Endothelial cell of umbilical vein (primary cell): Measurements from ENCODE around the gene MICALL1. TPM values are rescaled to one million over a fixed set of nuclear protein-coding genes. Genes with fewer than 3 reads are reported as not detected.

ENCODE experiments used
- BruUV-seq: library from RNA; stranded (reverse); fragments of 400-500 nt; replicated peaks from 2 replicates; lab custom pipeline; 2021; lab: Mats Ljungman, UMichigan
- CTCF ChIA-PET: fragments of 300-600, 350-600 bp; sonication (Branson Sonifier 250); formaldehyde crosslinking; loops from one replicate; lab custom pipeline; 2021; ENCODE audit warnings: antibody characterized with exemption, inconsistent platforms; lab: Charles Lee
- POLR2A ChIA-PET: fragments of 300-600, 350-600 bp; sonication (Branson Sonifier 250); formaldehyde crosslinking; loops from one replicate; lab custom pipeline; 2021; ENCODE audit warnings: antibody characterized with exemption, inconsistent platforms; lab: Charles Lee
- DNase-seq: peaks from one replicate; pipeline ENCODE4 v3.0.0-alpha.2; 2011; ENCODE audit warnings: low read depth, low spot score
- FAIRE-seq: peaks from 2 replicates; lab custom pipeline; 2011; peaks lifted over from hg19 to GRCh38; lab: Jason Lieb, UNC
- H2AFZ ChIP-seq: 2 replicates; pipeline ENCODE4 v1.6.0; 2012; ENCODE audit warnings: low read depth, low read length, control low read depth, inconsistent platforms
- H3K27ac ChIP-seq: 2 replicates; pipeline ENCODE4 v1.5.1; 2011; ENCODE audit warnings: low read depth, mild to moderate bottlenecking, control low read depth, low read length, moderate library complexity; ENCODE audit not compliant: insufficient read depth
- H3K27me3 ChIP-seq, 2 experiments: 2 replicates each; pipeline versions ENCODE4 v1.6.0 to v1.6.1; 2011; ENCODE audit warnings: low read length in 2 of 2, mixed read lengths in 1 of 2; ENCODE audit not compliant: control insufficient read depth in 2 of 2, insufficient read depth in 2 of 2
- H3K36me3 ChIP-seq, 2 experiments: 2 replicates in 1 of 2; 3 replicates in 1 of 2; pipeline ENCODE4 v1.5.1; 2011; ENCODE audit warnings: low read length in 2 of 2, mild to moderate bottlenecking in 1 of 2, moderate library complexity in 1 of 2; ENCODE audit not compliant: control insufficient read depth in 2 of 2, insufficient read depth in 2 of 2; ENCODE audit errors: extremely low read depth in 1 of 2
- H3K4me1 ChIP-seq: 3 replicates; pipeline ENCODE4 v1.5.1; 2011; ENCODE audit warnings: mild to moderate bottlenecking, low read length; ENCODE audit not compliant: control insufficient read depth, insufficient read depth; ENCODE audit errors: extremely low read depth
- H3K4me2 ChIP-seq: 2 replicates; pipeline ENCODE4 v1.6.1; 2011; ENCODE audit warnings: low read length, control low read depth, mixed read lengths; ENCODE audit not compliant: insufficient read depth
- H3K4me3 ChIP-seq, 3 experiments: fragments of 200-600 bp in 1 of 3; sonication (generic), shearing (Covaris generic) in 1 of 3; replicated peaks in 1 of 3; 2 replicates each; pipeline ENCODE4 v1.5.1; 2011 to 2016; ENCODE audit warnings: control low read depth in 3 of 3, low read length in 3 of 3, mild to moderate bottlenecking in 2 of 3, inconsistent platforms in 1 of 3, low read depth in 1 of 3, moderate library complexity in 1 of 3; ENCODE audit not compliant: insufficient read depth in 1 of 3
- H3K79me2 ChIP-seq: 2 replicates; pipeline ENCODE4 v1.6.0; 2012; ENCODE audit warnings: low read length, inconsistent platforms; ENCODE audit not compliant: control insufficient read depth, insufficient read depth
- H3K9ac ChIP-seq: replicated peaks from 2 replicates; pipeline ENCODE3; 2011; ENCODE audit warnings: low read length, control low read depth; ENCODE audit not compliant: insufficient read depth; ENCODE audit errors: extremely low read depth
- H3K9me1 ChIP-seq: replicated peaks from 3 replicates; pipeline ENCODE4 v1.6.0; 2011; ENCODE audit warnings: mild to moderate bottlenecking, low read length; ENCODE audit not compliant: control insufficient read depth, insufficient read depth; ENCODE audit errors: extremely low read depth
- H3K9me3 ChIP-seq: replicated peaks from 2 replicates; pipeline ENCODE4 v1.5.1; 2012; ENCODE audit warnings: low read length, inconsistent platforms; ENCODE audit not compliant: control insufficient read depth, insufficient read depth
- H4K20me1 ChIP-seq: replicated peaks from 2 replicates; pipeline ENCODE3; 2011; ENCODE audit warnings: mild to moderate bottlenecking, low read length; ENCODE audit not compliant: control insufficient read depth, insufficient read depth; ENCODE audit errors: extremely low read depth
- CTCF ChIP-seq, 2 donors: IDR thresholded peaks; 1 replicate in 1 of 2; 2 replicates in 1 of 2; pipeline ENCODE4 v1.5.1; 2011; ENCODE audit warnings: low read length in 2 of 2, mild to moderate bottlenecking in 2 of 2, moderate library complexity in 2 of 2, control low read depth in 1 of 2, inconsistent platforms in 1 of 2, low read depth in 1 of 2; ENCODE audit not compliant: insufficient read depth in 1 of 2; ENCODE audit errors: extremely low read depth in 1 of 2
- EZH2 ChIP-seq: IDR thresholded peaks from 2 replicates; pipeline ENCODE4 v1.6.1; 2012; ENCODE audit warnings: borderline replicate concordance, low read depth, mild to moderate bottlenecking, moderate library complexity, low read length, inconsistent platforms; ENCODE audit not compliant: severe bottlenecking
- FOS ChIP-seq: IDR thresholded peaks from 2 replicates; pipeline ENCODE4 v1.6.1; 2011; ENCODE audit warnings: mild to moderate bottlenecking, low read length, moderate library complexity, borderline replicate concordance; ENCODE audit not compliant: insufficient read depth
- GATA2 ChIP-seq: IDR thresholded peaks from 2 replicates; pipeline ENCODE4 v1.7.0; 2011; ENCODE audit warnings: low read depth, mild to moderate bottlenecking, moderate library complexity, mixed read lengths, low read length; ENCODE audit not compliant: insufficient read length, insufficient read depth
- JUN ChIP-seq: IDR thresholded peaks from 2 replicates; pipeline ENCODE4 v1.6.1; 2011; ENCODE audit warnings: borderline replicate concordance, low read depth; ENCODE audit not compliant: insufficient read length, insufficient read depth
- MAX ChIP-seq: IDR thresholded peaks from 2 replicates; pipeline ENCODE4 v1.6.1; 2011; ENCODE audit not compliant: insufficient read depth, insufficient read length
- MYC ChIP-seq: IDR thresholded peaks from one replicate; pipeline ENCODE4 v1.6.1; 2011; ENCODE audit warnings: mild to moderate bottlenecking, low read depth, low read length
- POLR2A ChIP-seq: IDR thresholded peaks from 2 replicates; pipeline ENCODE4 v1.6.1; 2012; ENCODE audit warnings: low read depth, mild to moderate bottlenecking, control low read depth, low read length
- POLR2AphosphoS5 ChIP-seq: IDR thresholded peaks from 2 replicates; pipeline ENCODE4 v1.6.1; 2012; ENCODE audit warnings: low read depth, mild to moderate bottlenecking, control low read depth, low read length, moderate library complexity; ENCODE audit not compliant: insufficient read depth
- dilution Hi-C: fragments of 300-500 bp; cut with MboI; formaldehyde crosslinking; loops from one replicate; pipeline ENCODE4 v1.15.0; 2019; ENCODE audit warnings: low sequenced_read_pairs; ENCODE audit not compliant: extremely low pct_ligation_motif_present
- intact Hi-C: fragments of 100-400 bp; cut with micrococcal nuclease; formaldehyde crosslinking; loops from one replicate; pipeline ENCODE4 v1.10.0; 2022
- polyA plus RNA-seq, 4 experiments: library from polyadenylated mRNA; depleted of rRNA in 3 of 4; stranded (reverse) in 3 of 4; unstranded in 1 of 4; fragments of >200 nt; gene quantifications; 2 replicates each; pipeline versions ENCODE4 v1.2.1 to v1.2.3, GENCODE V29; 2011 to 2012; ENCODE audit warnings: missing spikeins in 1 of 4
- total RNA-seq: library from RNA; stranded (reverse); gene quantifications from 2 replicates; pipeline ENCODE4 v1.2.3, GENCODE V29; 2021

MICALL1 gene
- total and polyA plus RNA-seq, 2 donors (not counting 3 experiments of a cell fraction or from before 2014, with no cell fraction given): 23.9 to 66.9 TPM

- no peak overlapping the region for H3K4me2 ChIP-seq
- no peaks in the 10 kb centered on the region for H3K79me2 ChIP-seq
- dilution Hi-C loops: no loop called here
- intact Hi-C loops: no loop called here
- H3K27me3 ChIP-seq: no peaks in the 10 kb centered on the region
- no peaks in the 10 kb centered on the region for H3K9me3 ChIP-seq
- peaks cover 15% of the 10 kb centered on the region for H3K4me1 ChIP-seq
- H3K4me3 ChIP-seq: no peak overlapping the region
- H2AFZ ChIP-seq: no peak overlapping the region
- no peak for DNase-seq
- H3K27ac ChIP-seq: no peak overlapping the region
- H3K9me1 ChIP-seq: no peaks in the 10 kb centered on the region
- no peak overlapping the region for H3K9ac ChIP-seq
- ChIA-PET POLR2A (interaction anchor here (0.5 kb wide), 1 partner anchor 169 kb away, joined by 3 read pairs; no protein-coding TSS in a partner anchor), CTCF (no interaction called here)
- FAIRE-seq: no peak
- no TSS peak for BruUV-seq
- TF ChIP-seq FOS (no peak), JUN (no peak), EZH2 (no peak), POLR2AphosphoS5 (no peak), CTCF (IDR thresholded peaks at IDR 0.05; ENCODE audit: extremely low read depth in 1 of 2, insufficient read depth in 1 of 2, low read depth in 1 of 2, low read length in 2 of 2) (no peak), GATA2 (no peak), MAX (no peak), MYC (no peak), POLR2A (no peak)
- no peaks in the 10 kb centered on the region for H4K20me1 ChIP-seq
- H3K36me3 ChIP-seq: peaks cover 5 to 33% of the 10 kb centered on the region in 2 experiments
Observed at GRCh38 chr22:37926771-37927636, 20.9 kb downstream of the MICALL1 start.
